Measurements from ENCODE around the gene UBE2D3.

UBE2D3 gene

DNA sequence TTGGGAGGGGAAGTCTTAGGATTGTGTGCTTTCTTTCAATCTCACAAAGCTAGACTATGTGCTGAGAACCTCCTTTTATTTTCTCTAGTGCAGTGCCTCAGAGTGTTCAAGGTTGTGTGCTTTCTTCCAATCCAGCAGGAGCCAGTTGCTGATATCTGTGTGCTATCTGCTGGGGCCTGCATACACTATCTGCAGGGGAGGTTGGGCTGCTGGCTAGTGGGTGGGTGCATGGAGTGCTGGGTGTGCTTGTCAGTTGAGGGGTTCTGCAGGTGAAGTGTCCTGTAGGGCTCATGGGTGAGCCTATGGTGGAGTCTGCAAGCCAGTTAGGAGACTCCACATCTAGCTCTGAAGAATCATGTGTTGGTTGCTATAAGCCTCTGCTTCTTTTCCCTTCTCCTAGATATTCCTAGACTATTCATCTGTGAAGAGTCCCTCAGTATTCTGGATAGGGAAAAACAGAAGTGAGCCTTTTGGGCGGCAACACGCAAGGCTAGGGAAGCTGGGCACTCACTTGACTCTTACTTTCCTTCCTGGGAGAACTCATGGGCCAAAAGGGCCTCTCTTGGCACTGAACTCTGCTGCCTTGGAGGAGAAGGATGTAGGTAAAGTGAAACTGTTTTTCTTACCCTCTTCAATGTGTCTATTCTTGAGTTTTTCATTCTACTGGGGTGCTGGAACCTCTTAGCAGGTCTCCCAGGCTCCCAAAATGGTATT, 33.4 kb upstream of the UBE2D3 start:
- H3K4me3 ChIP-seq (ENCODE audit: extremely low read depth, insufficient read depth, low read length, poor library complexity, severe bottlenecking), result no peak overlapping the region
- no CpG with 5 or more reads among the region's 2 CpGs for WGBS, 2 experiments (ENCODE audit: insufficient coverage in 2 of 2)
- no peaks in the 10 kb centered on the region for H3K36me3 ChIP-seq (ENCODE audit: control insufficient read depth, insufficient read depth, low read length)
- H3K9me3 ChIP-seq (ENCODE audit: control insufficient read depth, low read length), result no peaks in the 10 kb centered on the region
- no peak overlapping the region for H3K27ac ChIP-seq (ENCODE audit: low read depth, low read length, severe bottlenecking)
- no peaks in the 10 kb centered on the region for H3K4me1 ChIP-seq (ENCODE audit: control insufficient read depth, insufficient read depth, low read length, poor library complexity, severe bottlenecking)

DNA sequence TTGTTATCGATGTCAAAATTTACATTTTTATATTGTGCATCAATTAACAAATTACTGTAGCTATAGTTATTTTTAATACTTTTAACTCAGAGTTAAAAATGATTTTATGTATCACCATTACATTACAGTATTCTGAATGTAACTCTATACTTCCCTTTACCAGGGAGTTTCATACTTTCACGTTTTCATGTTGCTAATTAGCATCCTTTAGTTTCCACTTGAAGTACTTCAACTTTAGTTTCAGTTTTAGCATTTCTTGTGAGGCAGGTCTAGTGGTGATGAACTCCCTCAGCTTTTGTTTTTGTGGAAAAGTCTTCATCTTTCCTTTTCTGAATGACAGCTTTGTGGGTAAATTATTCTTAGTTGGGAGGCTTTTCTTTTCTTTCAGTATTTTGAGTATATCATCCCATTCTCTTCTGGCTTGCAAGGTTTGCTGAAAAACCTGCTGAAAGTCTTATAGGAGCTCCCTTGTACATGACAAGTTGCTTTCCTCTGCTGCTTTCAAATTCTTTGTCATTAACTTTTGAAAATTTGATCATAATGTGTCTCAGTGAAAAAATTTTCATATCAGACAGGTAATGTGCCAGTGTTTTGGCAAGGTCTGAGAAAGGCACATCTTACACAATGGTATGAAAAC, 31.6 kb upstream of the UBE2D3 start:
- no peaks in the 10 kb centered on the region for H3K9me3 ChIP-seq (ENCODE audit: control insufficient read depth, low read length)
- no peak overlapping the region for H3K27ac ChIP-seq (ENCODE audit: low read depth, low read length, severe bottlenecking)
- no CpG with 5 or more reads among the region's 2 CpGs for WGBS, 2 experiments (ENCODE audit: insufficient coverage in 2 of 2)
- H3K36me3 ChIP-seq (ENCODE audit: control insufficient read depth, insufficient read depth, low read length), result no peaks in the 10 kb centered on the region
- H3K4me1 ChIP-seq (ENCODE audit: control insufficient read depth, insufficient read depth, low read length, poor library complexity, severe bottlenecking), result no peaks in the 10 kb centered on the region
- H3K4me3 ChIP-seq (ENCODE audit: extremely low read depth, insufficient read depth, low read length, poor library complexity, severe bottlenecking), result no peak overlapping the region

DNA sequence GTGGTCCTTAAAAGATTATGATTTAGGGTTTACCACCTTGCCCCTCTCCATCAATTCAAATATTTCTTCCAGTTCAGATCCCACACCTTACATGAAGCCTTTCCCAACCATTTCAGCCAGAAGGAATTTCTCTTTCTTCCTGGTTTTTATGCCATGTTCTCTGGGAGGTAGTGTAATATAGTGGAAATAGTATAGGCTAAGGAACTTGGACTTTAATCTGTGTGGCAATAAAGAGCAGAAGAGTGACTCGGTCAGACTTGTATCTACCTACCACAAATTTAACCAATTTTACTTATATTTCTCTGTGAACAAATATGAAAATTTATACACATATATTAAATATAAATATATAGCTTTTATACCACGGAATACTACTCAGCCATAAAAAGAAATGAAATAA, 23.0 kb upstream of the UBE2D3 start:
- no peak overlapping the region for H3K27ac ChIP-seq (ENCODE audit: low read depth, low read length, severe bottlenecking)
- peaks cover 3% of the 10 kb centered on the region for H3K36me3 ChIP-seq (ENCODE audit: control insufficient read depth, insufficient read depth, low read length)
- no CpG with 5 or more reads among the region's 2 CpGs for WGBS, 2 experiments (ENCODE audit: insufficient coverage in 2 of 2)
- no peaks in the 10 kb centered on the region for H3K9me3 ChIP-seq (ENCODE audit: control insufficient read depth, low read length)
- H3K4me1 ChIP-seq (ENCODE audit: control insufficient read depth, insufficient read depth, low read length, poor library complexity, severe bottlenecking), result no peaks in the 10 kb centered on the region
- no peak overlapping the region for H3K4me3 ChIP-seq (ENCODE audit: extremely low read depth, insufficient read depth, low read length, poor library complexity, severe bottlenecking)

DNA sequence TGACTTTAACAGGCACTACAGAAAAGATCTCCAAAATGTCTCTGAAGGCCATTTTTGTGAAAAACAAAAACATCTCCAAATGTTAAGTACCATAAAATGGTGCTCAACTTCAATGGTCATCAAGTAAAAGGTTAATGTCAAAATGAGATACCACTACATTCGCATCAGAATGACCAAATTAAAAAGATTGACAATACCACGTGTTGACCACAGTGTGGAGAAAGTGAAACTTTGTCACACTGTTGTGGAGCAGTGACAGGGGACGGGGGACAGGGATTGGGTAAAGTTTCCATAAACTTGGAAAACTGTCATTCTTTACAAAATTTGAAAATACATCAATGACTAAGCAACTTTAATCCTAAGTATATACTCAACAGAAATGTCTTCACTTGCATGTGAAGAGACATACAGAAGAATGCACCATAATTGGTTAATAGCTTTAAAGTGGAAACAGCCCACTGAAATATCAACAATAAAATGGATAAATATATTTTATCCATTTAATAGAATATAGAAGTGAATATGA, 22.3 kb upstream of the UBE2D3 start:
- WGBS, 2 experiments (ENCODE audit: insufficient coverage in 2 of 2), result 20% methylated on average over 1 of the region's 3 CpGs; no CpG with 5 or more reads in 1 of the 2 experiments
- no peak overlapping the region for H3K27ac ChIP-seq (ENCODE audit: low read depth, low read length, severe bottlenecking)
- H3K36me3 ChIP-seq (ENCODE audit: control insufficient read depth, insufficient read depth, low read length), result peaks cover 3% of the 10 kb centered on the region
- no peaks in the 10 kb centered on the region for H3K9me3 ChIP-seq (ENCODE audit: control insufficient read depth, low read length)
- H3K4me1 ChIP-seq (ENCODE audit: control insufficient read depth, insufficient read depth, low read length, poor library complexity, severe bottlenecking), result no peaks in the 10 kb centered on the region
- no peak overlapping the region for H3K4me3 ChIP-seq (ENCODE audit: extremely low read depth, insufficient read depth, low read length, poor library complexity, severe bottlenecking)

DNA sequence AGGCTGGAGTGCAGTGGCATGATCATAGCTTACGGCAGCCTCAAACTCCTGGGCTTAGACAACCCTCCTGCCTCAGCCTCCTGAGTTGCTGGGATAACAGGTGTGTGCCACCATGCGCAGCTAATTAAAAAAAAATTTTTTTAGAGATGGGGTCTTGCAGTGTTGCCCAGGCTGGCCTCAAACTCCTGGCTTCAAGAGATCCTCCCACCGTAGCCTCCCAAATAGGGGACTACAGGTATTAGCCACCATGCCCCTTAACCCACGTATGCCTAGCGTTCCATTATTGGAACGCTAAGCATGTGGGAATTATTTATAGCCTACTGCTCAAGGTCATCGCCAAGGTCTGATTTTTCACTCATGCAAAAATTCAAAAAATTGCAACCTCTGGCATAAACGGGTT, 20.3 kb upstream of the UBE2D3 start:
- Histone ChIP-seq H3K4me1 (ENCODE audit: control insufficient read depth, insufficient read depth, low read length, poor library complexity, severe bottlenecking) (no peaks in the 10 kb centered on the region), H3K9me3 (ENCODE audit: control insufficient read depth, low read length) (no peaks in the 10 kb centered on the region), H3K27ac (ENCODE audit: low read depth, low read length, severe bottlenecking) (no peak overlapping the region), H3K4me3 (ENCODE audit: extremely low read depth, insufficient read depth, low read length, poor library complexity, severe bottlenecking) (no peak overlapping the region), H3K36me3 (ENCODE audit: control insufficient read depth, insufficient read depth, low read length) (peaks cover 3% of the 10 kb centered on the region)
- 100% methylated on average over 2 to 6 of the region's 8 CpGs for WGBS, 2 experiments (ENCODE audit: insufficient coverage in 2 of 2)

DNA sequence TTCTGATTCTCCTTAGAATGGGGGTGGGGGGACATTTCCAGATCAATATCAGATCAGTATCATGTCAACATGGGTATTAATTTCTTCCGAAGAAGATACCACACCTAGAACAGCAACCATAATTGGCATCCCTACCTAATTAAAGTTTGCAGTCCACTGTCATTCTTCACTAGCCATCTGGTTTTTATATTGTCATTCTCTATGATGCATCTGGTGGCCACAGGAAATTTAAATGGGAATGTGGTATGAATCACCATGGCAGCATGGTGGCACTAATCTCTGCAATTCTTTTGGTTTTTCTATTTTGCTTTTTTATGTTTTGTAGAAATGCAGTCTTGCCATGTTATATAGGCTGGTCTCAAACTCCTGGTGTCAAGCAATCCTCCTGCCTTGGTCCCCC, 16.6 kb upstream of the UBE2D3 start:
- Histone ChIP-seq H3K9me3 (ENCODE audit: control insufficient read depth, low read length) (no peaks in the 10 kb centered on the region), H3K36me3 (ENCODE audit: control insufficient read depth, insufficient read depth, low read length) (peaks cover 3% of the 10 kb centered on the region), H3K4me1 (ENCODE audit: control insufficient read depth, insufficient read depth, low read length, poor library complexity, severe bottlenecking) (no peaks in the 10 kb centered on the region), H3K4me3 (ENCODE audit: extremely low read depth, insufficient read depth, low read length, poor library complexity, severe bottlenecking) (no peak overlapping the region), H3K27ac (ENCODE audit: low read depth, low read length, severe bottlenecking) (no peak overlapping the region)
- 100% methylated on average over 1 of the region's 1 CpG; no CpG with 5 or more reads in 1 of the 2 experiments for WGBS, 2 experiments (ENCODE audit: insufficient coverage in 2 of 2)

DNA sequence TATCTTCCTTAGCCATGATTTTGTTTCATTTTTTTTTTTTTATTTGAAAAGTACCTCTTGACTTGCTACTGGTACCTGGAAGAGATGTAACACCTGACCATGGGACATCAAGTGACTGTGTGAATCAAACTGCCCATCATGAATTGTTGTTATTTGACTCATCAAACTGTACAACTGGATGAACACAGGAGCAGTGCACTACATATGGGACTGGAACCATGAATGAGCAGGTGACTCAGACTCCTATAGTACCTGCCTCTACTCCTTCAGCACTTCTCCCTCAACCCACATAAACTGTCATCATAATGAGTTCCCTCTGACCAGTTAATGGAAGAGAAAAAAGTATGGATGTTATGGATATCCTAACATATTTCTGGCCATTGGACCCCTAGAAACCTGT, 15.9 kb upstream of the UBE2D3 start:
- no peaks in the 10 kb centered on the region for H3K36me3 ChIP-seq (ENCODE audit: control insufficient read depth, insufficient read depth, low read length)
- H3K4me3 ChIP-seq (ENCODE audit: extremely low read depth, insufficient read depth, low read length, poor library complexity, severe bottlenecking), result no peak overlapping the region
- H3K4me1 ChIP-seq (ENCODE audit: control insufficient read depth, insufficient read depth, low read length, poor library complexity, severe bottlenecking), result no peaks in the 10 kb centered on the region
- H3K9me3 ChIP-seq (ENCODE audit: control insufficient read depth, low read length), result no peaks in the 10 kb centered on the region
- no peak overlapping the region for H3K27ac ChIP-seq (ENCODE audit: low read depth, low read length, severe bottlenecking)

DNA sequence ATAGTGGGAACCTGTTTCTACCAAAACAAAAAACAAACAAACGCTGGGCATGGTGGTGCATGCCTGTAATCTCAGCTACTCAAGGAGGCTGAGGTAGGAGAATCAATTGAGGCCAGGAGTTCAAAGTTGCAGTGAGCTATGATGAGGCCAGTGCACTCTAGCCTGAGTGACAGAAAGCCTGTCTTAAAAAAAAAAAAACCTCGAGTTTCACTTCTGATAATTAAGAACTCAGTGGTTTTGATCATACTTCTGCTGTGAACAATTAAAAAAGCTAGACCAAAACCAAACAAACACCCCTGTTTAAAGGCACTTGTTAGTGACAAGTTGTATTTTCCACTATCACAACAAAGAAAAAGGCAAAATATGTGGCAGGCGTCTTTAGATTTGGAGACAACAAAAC, 15.0 kb upstream of the UBE2D3 start:
- Histone ChIP-seq H3K36me3 (ENCODE audit: control insufficient read depth, insufficient read depth, low read length) (no peaks in the 10 kb centered on the region), H3K4me3 (ENCODE audit: extremely low read depth, insufficient read depth, low read length, poor library complexity, severe bottlenecking) (no peak overlapping the region), H3K9me3 (ENCODE audit: control insufficient read depth, low read length) (no peaks in the 10 kb centered on the region), H3K4me1 (ENCODE audit: control insufficient read depth, insufficient read depth, low read length, poor library complexity, severe bottlenecking) (no peaks in the 10 kb centered on the region), H3K27ac (ENCODE audit: low read depth, low read length, severe bottlenecking) (no peak overlapping the region)
- 90 to 92% methylated on average over 1 to 2 of the region's 3 CpGs for WGBS, 2 experiments (ENCODE audit: insufficient coverage in 2 of 2)

DNA sequence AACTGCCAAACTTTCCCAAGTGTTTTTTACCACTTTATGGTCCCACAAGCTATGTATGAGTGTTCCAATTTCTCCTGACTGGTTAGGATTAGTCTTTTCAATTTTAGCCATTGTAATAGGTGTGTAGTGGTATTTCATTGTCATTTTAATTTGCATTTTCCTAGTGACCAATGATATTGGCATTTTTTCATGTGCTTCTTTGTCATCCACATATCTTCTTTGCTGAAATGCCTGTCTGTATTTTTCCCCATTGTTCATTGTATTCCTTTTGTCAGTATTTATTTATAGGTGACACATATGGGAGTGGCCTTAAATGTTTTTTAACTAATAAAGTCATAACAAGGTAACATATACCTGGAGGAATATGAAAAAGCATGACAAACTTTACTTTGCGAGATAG, 9.2 kb upstream of the UBE2D3 start:
- no CpG with 5 or more reads among the region's 1 CpG for WGBS, 2 experiments (ENCODE audit: insufficient coverage in 2 of 2)
- H3K9me3 ChIP-seq (ENCODE audit: control insufficient read depth, low read length), result no peaks in the 10 kb centered on the region
- no peak overlapping the region for H3K27ac ChIP-seq (ENCODE audit: low read depth, low read length, severe bottlenecking)

DNA sequence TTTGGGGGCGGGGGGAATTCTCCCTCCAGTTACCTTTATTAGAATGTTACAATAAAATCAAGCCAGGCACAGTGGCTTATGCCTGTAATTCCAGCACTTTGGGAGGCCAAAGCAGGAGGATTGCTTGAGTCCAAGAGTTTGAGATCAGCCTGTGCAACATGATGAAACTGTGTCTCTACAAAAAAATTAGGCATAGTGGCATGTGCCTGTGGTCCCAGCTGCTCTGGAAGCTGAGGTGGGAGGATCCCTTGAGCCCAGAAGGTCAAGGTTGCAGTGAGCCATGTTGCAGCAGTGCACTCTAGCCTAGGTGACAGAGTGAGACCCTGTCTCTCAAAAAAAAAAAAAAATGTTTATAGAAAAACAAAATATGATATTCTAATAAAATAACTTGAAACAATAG, 5.3 kb upstream of the UBE2D3 start:
- WGBS, 2 experiments (ENCODE audit: insufficient coverage in 2 of 2), result 100% methylated on average over 1 of the region's 1 CpG; no CpG with 5 or more reads in 1 of the 2 experiments

More for the DNA sequence above, 9.2 kb upstream of the UBE2D3 start:
- Histone ChIP-seq H3K4me1 (ENCODE audit: control insufficient read depth, insufficient read depth, low read length, poor library complexity, severe bottlenecking) (no peaks in the 10 kb centered on the region), H3K4me3 (ENCODE audit: extremely low read depth, insufficient read depth, low read length, poor library complexity, severe bottlenecking) (no peak overlapping the region), H3K36me3 (ENCODE audit: control insufficient read depth, insufficient read depth, low read length) (no peaks in the 10 kb centered on the region)

DNA sequence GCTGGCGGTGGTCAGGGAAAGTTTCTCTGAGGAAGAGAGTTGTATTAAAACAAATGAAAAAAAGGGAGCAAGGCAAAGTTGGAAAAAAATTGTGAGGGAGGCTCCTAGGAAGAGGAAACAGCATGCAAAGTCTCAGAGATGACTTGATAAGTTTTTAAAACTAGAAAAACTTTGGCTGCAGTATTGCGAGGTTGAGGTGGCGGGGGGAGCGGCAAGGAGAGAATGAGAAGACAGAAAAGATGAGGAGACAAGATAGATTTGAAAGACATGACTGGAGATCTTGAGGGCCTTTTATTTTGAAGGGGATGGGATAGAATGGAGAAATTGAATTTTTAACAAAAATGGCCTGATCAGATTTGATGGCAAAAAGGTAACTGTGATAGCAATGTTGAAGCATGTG, 4.8 kb upstream of the UBE2D3 start:
- H3K9me3 ChIP-seq (ENCODE audit: control insufficient read depth, low read length), result no peaks in the 10 kb centered on the region
- 97% methylated on average over 4 of the region's 4 CpGs for WGBS, 2 experiments (ENCODE audit: insufficient coverage in 2 of 2)
- no peak overlapping the region for H3K4me3 ChIP-seq (ENCODE audit: extremely low read depth, insufficient read depth, low read length, poor library complexity, severe bottlenecking)
- no peak overlapping the region for H3K27ac ChIP-seq (ENCODE audit: low read depth, low read length, severe bottlenecking)
- H3K36me3 ChIP-seq (ENCODE audit: control insufficient read depth, insufficient read depth, low read length), result no peaks in the 10 kb centered on the region
- peaks cover 6% of the 10 kb centered on the region for H3K4me1 ChIP-seq (ENCODE audit: control insufficient read depth, insufficient read depth, low read length, poor library complexity, severe bottlenecking)

More for the DNA sequence above, 5.3 kb upstream of the UBE2D3 start:
- Histone ChIP-seq H3K4me1 (ENCODE audit: control insufficient read depth, insufficient read depth, low read length, poor library complexity, severe bottlenecking) (peaks cover 6% of the 10 kb centered on the region), H3K4me3 (ENCODE audit: extremely low read depth, insufficient read depth, low read length, poor library complexity, severe bottlenecking) (no peak overlapping the region), H3K9me3 (ENCODE audit: control insufficient read depth, low read length) (no peaks in the 10 kb centered on the region), H3K36me3 (ENCODE audit: control insufficient read depth, insufficient read depth, low read length) (no peaks in the 10 kb centered on the region), H3K27ac (ENCODE audit: low read depth, low read length, severe bottlenecking) (no peak overlapping the region)
